GM12801 (cell line): Measurements from ENCODE around the gene ADAMTSL4.

Experiments
- CTCF ChIP-seq: IDR thresholded peaks from one replicate; pipeline ENCODE4 v1.5.1; 2011; ENCODE audit warnings: control low read depth; ENCODE audit not compliant: insufficient read length; ENCODE audit errors: extremely low read depth

The ADAMTSL4 gene

GRCh38 chr1:150521196-150521968, 27.8 kb upstream of the ADAMTSL4 start:
- TF ChIP-seq CTCF = no peak

- TF ChIP-seq CTCF = no peak
These were observed 23.9 kb upstream of the ADAMTSL4 start for GRCh38 chr1:150525348-150525747.

- TF ChIP-seq CTCF = no peak
These were observed 21.0 kb upstream of the ADAMTSL4 start for GRCh38 chr1:150528196-150528595.

- no peak for TF ChIP-seq CTCF
These were observed 20.2 kb upstream of the ADAMTSL4 start for GRCh38 chr1:150529017-150529416.

- TF ChIP-seq CTCF = no peak
These were observed 18.6 kb upstream of the ADAMTSL4 start for GRCh38 chr1:150530491-150531159.

GRCh38 chr1:150532860-150533259, 16.3 kb upstream of the ADAMTSL4 start:
- TF ChIP-seq CTCF = no peak

GRCh38 chr1:150534002-150534401, 15.2 kb upstream of the ADAMTSL4 start:
- no peak for TF ChIP-seq CTCF
